Ascending aorta (tissue), 2 donors: ENCODE measurements around the gene NAB2. TPM values are rescaled to one million over a fixed set of nuclear protein-coding genes. Genes with fewer than 3 reads are reported as not detected.

ENCODE experiments used
- DNase-seq, 2 donors: peaks; one replicate each; pipeline ENCODE4 v3.0.0-alpha.2; 2019; ENCODE audit warnings: low spot score in 2 of 2
- H3K27ac ChIP-seq, 2 donors: fragments of 200-600 bp; sonication (generic); one replicate each; pipeline ENCODE4 v1.5.1; 2016 to 2017; ENCODE audit warnings: mild to moderate bottlenecking in 1 of 2
- H3K27me3 ChIP-seq: fragments of 200-600 bp; sonication (generic); one replicate; pipeline ENCODE4 v1.5.1; 2017
- H3K36me3 ChIP-seq, 2 donors: fragments of 200-600 bp; sonication (generic); one replicate each; pipeline ENCODE4 v1.5.1; 2016
- H3K4me1 ChIP-seq, 2 donors: fragments of 200-600 bp; sonication (generic); one replicate each; pipeline ENCODE4 v1.5.1; 2016 to 2017; ENCODE audit warnings: mild to moderate bottlenecking in 1 of 2
- H3K4me3 ChIP-seq, 2 donors: fragments of 200-600 bp; sonication (generic); one replicate each; pipeline ENCODE4 v1.5.1; 2016 to 2017; ENCODE audit warnings: mild to moderate bottlenecking in 1 of 2
- H3K9me3 ChIP-seq, 2 donors: fragments of 200-600 bp; sonication (generic); one replicate each; pipeline ENCODE4 v1.5.1; 2016
- intact Hi-C: fragments of 100-400 bp; cut with DNase I; formaldehyde crosslinking; loops from one replicate; pipeline ENCODE4 v1.15.1; 2023
- total RNA-seq: library from RNA; depleted of rRNA; stranded (reverse); fragments of >200 nt; gene quantifications from one replicate; pipeline ENCODE4 v1.1.0, GENCODE V29; 2016
- TF ChIP-seq, protein P1 (sequence below), 3 experiments: fragments of 200-600 bp in 2 of 3; fragments of 450-650 bp in 1 of 3; sonication (generic) in 2 of 3; IDR thresholded peaks; one replicate each; pipeline ENCODE4 v1.5.1; 2016 to 2019; ENCODE audit warnings: antibody characterized with exemption in 3 of 3, mild to moderate bottlenecking in 1 of 3, moderate library complexity in 1 of 3

Gene NAB2
- total RNA-seq, 1 donor from 2014 or later = 50.9 TPM

DNA sequence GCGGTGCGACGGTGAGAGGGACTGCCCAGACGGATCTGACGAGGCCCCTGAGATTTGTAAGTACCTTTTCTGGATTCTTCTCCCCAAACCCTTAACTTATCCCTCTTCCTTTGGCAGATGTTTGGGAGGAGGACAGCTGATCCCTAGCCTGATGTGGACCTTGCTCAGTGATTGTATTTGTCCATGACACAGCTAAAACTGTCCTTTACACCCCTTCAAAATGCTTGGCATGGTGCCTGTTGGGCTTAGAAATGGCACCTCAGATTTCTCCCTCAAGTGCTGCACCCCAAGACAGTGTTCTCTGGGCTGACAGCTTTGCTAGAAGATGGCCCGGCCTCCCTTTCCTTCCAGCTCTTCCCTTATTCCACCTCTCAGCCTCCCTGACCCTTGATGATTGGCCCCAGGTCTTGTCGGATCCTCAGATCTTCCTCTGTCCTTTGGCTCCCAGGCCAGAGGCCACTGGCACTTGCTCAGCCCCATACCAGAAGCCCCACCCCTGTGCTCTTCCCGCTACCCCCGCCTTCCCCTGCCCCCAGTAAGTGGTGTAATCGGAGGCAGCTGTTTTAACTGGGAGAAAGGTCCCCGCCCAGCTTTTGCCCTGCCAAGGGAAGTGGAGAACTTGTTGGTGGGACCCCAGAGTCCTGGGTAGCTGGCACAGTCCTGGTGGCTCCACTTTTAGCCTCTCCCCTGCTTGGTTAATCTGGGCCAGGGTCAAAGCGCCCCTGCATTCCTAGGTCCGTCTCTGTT, 49.8 kb downstream of the NAB2 start:
- Histone ChIP-seq H3K36me3 (peaks cover 42 to 54% of the 10 kb centered on the region in 2 donors), H3K27me3 (no peaks in the 10 kb centered on the region), H3K27ac (peak overlapping the region; percentile 91 to 99), H3K9me3 (no peaks in the 10 kb centered on the region), H3K4me1 (peaks cover 16 to 41% of the 10 kb centered on the region in 2 donors), H3K4me3 (no peak overlapping the region)
- DNase-seq = peak in 1 of 2 donors; percentile 88
- TF ChIP-seq, protein P1, sequence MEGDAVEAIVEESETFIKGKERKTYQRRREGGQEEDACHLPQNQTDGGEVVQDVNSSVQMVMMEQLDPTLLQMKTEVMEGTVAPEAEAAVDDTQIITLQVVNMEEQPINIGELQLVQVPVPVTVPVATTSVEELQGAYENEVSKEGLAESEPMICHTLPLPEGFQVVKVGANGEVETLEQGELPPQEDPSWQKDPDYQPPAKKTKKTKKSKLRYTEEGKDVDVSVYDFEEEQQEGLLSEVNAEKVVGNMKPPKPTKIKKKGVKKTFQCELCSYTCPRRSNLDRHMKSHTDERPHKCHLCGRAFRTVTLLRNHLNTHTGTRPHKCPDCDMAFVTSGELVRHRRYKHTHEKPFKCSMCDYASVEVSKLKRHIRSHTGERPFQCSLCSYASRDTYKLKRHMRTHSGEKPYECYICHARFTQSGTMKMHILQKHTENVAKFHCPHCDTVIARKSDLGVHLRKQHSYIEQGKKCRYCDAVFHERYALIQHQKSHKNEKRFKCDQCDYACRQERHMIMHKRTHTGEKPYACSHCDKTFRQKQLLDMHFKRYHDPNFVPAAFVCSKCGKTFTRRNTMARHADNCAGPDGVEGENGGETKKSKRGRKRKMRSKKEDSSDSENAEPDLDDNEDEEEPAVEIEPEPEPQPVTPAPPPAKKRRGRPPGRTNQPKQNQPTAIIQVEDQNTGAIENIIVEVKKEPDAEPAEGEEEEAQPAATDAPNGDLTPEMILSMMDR (IDR thresholded peaks at IDR 0.05) = no peak
- intact Hi-C loops = no loop called here

DNA sequence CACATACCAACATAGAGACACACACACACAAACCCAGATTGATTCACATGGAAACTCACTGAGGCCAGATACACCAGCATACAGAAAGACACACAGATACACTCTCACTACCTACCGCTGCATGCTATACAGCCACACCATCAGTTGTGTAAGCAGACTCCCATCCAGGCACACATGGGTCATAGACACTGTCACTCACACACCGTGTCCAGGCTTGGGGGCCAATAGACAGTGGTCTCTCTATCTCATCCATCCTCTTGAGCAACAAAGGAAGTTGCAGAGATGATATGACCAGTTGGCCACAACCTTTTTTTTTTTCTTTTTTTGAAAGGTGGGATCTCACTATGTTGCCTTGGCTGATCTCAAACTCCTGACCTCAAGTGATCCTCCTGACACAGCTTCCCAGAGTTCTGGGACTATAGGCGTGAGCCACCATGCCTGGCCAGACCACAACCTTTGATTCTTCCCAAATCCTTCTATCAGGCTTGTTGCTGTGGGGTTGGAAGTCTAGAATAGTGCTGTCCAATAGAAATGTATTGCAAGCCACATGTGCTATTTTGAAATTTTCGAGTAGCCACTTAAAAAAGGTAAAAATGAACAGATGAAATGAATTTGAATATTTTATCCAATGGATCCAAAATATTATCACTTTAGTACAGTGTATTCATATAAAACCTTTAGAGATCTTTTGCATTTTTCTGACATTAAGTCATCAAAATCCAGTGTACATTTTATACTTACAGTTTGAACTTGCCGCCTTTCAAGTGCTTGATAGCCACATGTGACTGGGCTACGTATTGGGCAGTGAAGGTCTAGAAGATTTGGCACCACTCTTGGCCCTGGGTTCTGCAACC, 51.1 kb downstream of the NAB2 start:
- TF ChIP-seq, protein P1 (IDR thresholded peaks at IDR 0.05) = no peak
- intact Hi-C loops = no loop called here
- Histone ChIP-seq H3K36me3 (peaks cover 54 to 68% of the 10 kb centered on the region in 2 donors), H3K27me3 (no peaks in the 10 kb centered on the region), H3K27ac (peak overlapping the region in 1 of 2 donors; percentile 65), H3K9me3 (no peaks in the 10 kb centered on the region), H3K4me1 (peaks cover 15 to 31% of the 10 kb centered on the region in 2 donors), H3K4me3 (no peak overlapping the region)
- DNase-seq = peak in 1 of 2 donors; percentile 63

DNA sequence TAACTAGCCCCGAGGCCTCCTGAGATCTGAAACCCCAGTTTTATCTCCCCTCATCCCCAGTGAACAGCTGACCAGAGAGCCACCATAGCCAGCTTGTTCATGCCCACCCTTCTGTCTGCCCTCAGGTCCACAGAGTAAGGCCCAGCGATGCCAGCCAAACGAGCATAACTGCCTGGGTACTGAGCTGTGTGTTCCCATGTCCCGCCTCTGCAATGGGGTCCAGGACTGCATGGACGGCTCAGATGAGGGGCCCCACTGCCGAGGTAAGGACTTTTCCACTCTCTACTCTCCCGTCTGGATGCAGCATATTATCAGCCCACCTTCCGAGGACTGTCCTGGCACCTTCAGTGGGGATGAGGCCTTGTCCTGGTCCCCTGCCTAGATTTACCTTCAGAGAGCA, 52.3 kb downstream of the NAB2 start:
- TF ChIP-seq, protein P1 (IDR thresholded peaks at IDR 0.05) = no peak
- H3K4me1 ChIP-seq = peaks cover 16 to 29% of the 10 kb centered on the region in 2 donors
- intact Hi-C loops = no loop called here
- H3K4me3 ChIP-seq = no peak overlapping the region
- DNase-seq = no peak
- H3K36me3 ChIP-seq = peaks cover 65 to 80% of the 10 kb centered on the region in 2 donors
- H3K27ac ChIP-seq = peak overlapping the region; percentile 64 to 65
- H3K9me3 ChIP-seq = no peaks in the 10 kb centered on the region
- H3K27me3 ChIP-seq = no peaks in the 10 kb centered on the region

DNA sequence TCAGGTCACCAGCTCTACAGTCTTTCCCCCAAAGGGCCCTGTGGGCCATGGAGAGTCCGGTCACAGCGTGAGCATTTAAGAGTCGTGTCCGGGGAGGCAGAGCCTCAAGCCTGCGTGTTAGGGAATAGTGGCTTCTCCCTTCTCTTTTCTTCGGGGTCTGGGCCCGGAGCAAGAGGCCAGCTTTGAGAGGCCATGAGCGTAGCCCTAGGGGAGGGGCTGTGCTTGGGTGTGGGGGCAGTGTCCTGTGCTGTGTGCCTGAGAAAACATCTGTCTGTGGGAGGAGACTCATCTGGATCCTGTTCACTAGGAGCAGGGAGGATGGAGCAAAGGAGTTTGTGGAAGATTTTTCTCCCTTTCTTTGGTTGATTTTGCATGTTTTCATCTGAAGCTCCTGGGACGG, 53.2 kb downstream of the NAB2 start:
- Histone ChIP-seq H3K4me3 (no peak overlapping the region), H3K27me3 (no peaks in the 10 kb centered on the region), H3K36me3 (peaks cover 67 to 85% of the 10 kb centered on the region in 2 donors), H3K4me1 (peaks cover 20 to 32% of the 10 kb centered on the region in 2 donors), H3K27ac (peak overlapping the region; percentile 64 to 65), H3K9me3 (no peaks in the 10 kb centered on the region)
- intact Hi-C loops = no loop called here
- no peak for DNase-seq
- TF ChIP-seq, protein P1 (IDR thresholded peaks at IDR 0.05) = no peak

DNA sequence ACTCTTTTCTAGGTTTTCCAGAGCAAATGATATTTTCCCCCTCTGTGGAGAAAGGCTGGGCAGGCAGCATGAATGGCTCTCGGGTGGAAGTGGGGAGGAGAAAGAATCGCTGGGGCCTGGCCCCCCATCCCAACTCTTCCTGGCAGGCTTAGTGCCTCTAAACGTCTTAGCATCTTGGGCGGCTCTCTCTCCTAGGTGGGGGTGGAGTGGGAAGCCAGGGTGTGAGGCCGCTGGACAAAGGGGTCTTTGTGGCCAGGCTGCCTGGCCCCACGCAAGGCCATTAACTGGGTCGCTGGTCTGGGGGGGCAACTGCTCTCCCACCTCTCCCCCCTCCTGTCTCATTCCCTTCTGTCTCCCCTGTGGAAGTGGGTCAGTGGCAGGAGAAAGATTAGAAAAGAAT, 53.8 kb downstream of the NAB2 start:
- Histone ChIP-seq H3K4me1 (peaks cover 26 to 35% of the 10 kb centered on the region in 2 donors), H3K27me3 (no peaks in the 10 kb centered on the region), H3K27ac (peak overlapping the region; percentile 64 to 65), H3K9me3 (no peaks in the 10 kb centered on the region), H3K4me3 (no peak overlapping the region), H3K36me3 (peaks cover 67 to 85% of the 10 kb centered on the region in 2 donors)
- DNase-seq = no peak
- intact Hi-C loops = no loop called here
- TF ChIP-seq, protein P1 (IDR thresholded peaks at IDR 0.05) = no peak
